HG03097 (cell line): ENCODE results near the gene SSR4.

Experiments used
- ATAC-seq: cut with Tn5 transposase; IDR thresholded peaks from one replicate; pipeline ENCODE4 v1.9.1; 2021; ENCODE audit not compliant: unreplicated experiment, low FRiP score

The SSR4 gene

DNA sequence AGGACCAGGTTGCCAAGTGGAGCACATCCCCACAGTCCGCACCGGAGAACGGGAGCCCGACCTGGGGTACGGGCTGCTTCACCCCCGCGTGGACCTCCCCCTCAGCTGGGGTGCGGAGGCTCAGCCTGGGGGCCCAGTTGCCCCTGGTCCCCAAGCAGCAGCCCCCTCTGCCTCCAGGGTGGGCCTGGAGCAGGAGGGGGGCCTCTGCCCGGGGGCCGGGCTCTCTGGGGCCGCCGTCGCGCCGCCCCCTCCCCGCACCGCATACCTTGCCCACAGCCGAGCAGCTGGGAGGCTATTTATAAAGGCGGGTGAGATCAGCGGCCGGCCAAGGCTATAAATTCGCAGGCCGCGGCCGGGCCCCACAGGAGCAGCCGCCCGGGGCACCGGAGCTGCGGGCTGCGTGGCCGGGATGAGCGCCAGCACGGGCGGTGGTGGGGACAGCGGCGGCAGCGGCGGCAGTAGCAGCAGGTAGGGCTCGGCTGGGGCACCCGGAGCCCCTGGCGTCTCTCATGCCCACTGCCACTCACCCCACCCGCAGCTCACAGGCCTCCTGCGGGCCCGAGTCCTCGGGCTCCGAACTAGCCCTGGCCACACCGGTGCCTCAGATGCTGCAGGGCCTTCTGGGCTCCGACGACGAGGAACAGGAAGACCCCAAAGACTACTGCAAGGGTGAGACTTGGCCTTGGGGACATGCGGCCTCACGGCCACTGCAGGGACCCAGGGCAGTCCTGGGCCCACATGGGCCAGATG lies 13.6 kb upstream of the SSR4 start, which contains the start of gene SRPK3:
Gene SRPK3, plus strand, starts transcription at position 364 of the 750 bp plus-strand sequence. Its CDS starts 46 bp downstream, at position 410.
- ATAC-seq: no peak

DNA sequence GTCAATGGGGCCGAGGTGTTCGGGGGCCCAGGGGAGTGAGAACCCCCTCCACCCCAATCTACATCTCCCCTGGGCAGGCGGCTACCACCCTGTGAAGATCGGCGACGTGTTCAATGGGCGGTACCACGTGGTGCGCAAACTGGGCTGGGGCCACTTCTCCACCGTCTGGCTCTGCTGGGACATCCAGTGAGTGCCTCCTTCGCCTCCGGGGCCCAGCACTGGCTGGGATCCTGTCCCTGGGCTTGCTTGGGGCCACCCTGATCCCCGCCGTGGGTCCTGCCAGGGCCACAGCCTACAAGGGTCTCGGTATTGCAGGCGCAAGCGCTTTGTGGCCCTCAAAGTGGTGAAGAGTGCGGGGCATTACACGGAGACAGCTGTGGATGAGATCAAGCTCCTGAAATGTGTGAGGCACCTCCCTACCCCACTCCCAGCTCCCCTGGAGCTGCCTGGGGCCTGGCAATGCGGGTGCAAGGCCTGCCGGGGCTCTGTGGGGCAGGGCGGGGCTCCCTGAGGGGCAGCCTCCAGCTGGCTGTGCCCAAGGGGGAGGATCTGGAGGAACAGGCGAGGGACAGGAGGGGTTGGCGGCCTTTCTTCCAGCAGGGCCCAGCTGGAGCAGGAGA lies 12.9 kb upstream of the SSR4 start:
- no peak for ATAC-seq

DNA sequence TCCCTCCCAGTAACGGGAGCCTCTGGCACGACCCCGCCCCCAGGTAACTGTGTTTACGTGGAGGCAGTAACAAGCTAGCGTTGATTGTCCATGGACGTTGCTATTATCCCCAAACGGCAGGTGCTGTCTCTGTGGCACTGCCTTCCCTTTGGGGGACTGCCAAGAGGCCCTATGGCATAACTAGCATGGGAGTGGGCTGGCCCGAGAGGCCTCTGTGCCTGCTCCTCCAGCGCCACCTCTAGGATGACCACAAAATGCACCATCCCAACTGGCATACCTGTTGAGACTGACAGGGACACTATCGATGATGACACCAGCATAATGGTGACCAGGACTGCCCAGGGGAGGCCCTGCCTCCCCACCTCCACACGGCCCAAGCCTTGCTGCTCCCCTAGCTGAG lies 12.2 kb upstream of the SSR4 start:
- ATAC-seq: no peak

DNA sequence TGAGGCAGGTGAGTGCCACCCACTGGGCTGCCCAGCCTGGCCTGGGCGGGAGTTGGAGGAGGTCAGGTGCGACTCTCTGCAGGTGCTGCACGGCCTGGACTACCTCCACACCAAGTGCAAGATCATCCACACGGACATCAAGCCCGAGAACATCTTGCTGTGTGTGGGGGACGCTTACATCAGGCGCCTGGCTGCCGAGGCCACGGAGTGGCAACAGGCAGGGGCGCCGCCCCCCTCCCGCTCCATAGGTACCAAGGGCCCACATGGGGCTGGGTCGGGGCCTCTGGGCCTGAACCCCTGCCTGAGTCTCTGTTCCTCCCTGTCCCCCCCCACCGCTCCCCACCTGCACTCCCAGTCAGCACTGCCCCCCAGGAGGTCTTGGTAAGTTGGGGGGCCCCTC lies 11.6 kb upstream of the SSR4 start:
- no peak for ATAC-seq

DNA sequence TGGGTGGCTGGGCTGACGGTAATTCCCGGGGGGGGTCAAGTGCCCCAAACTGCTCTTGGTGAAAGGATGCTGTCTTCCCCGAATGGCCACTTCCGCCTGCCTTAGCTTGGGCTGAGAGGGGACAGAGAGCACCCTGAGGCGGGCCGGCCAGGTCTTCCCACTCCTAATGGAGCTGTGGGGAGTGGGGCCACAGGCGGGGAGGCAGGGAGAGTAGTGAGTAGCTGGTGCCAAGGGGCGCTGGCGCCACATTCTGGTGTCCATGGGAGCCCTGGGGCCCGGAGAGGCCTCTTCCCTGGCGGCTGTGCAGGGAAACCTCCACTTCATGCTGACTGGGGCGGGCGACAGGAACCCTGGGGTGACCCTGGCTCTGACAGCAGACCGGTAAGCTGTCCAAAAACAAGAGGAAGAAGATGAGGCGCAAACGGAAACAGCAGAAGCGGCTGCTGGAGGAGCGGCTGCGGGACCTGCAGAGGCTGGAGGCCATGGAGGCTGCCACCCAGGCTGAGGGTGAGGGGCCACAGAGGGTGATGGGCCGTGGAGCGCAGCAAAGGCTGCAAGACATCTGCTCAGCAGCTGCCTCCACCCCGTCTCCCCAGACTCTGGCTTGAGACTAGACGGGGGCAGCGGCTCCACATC lies 11.0 kb upstream of the SSR4 start:
- no peak for ATAC-seq

DNA sequence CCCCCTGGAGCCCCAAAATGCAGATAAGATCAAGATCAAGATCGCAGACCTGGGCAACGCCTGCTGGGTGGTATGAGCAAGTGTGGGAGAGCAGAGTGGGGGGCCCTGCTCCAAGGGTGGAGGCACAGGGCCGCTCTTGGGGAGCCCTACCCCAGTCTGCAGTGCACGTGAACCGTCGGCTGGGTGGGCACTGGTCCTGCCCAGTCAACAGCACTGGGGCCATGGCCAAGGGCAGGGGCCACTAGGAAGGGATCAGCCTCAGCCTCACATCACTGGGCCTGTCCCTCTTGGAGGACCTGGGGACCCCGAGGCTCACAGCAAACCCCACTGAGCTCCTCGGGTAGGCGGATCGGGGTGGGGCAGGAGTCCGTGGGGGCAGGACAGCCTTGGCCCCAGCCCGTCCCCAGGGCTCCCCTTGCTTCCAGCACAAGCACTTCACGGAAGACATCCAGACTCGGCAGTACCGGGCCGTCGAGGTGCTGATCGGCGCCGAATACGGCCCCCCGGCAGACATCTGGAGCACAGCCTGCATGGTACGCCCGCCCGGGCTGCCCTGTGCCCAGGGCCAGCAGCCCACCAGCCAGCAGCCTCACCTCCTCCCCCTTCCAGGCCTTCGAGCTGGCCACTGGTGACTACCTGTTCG lies 10.0 kb upstream of the SSR4 start:
- no peak for ATAC-seq

DNA sequence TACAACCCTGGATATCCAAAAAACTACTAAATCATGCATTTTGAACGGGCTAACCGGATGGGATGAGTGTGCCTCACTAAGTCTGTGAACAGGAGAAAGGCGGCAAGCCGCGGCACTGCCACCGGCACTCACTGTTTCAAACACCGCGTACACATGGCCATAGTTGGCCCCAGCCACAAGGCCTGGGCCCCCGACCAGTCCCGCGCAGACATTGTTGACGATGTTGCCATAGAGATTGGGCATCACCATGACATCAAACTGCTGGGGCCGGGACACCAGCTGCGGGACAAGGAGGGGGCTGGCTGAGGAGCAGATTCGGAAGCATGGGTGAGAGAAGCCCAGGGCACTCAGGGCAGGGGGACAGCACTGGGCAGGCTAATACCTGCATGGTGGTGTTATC lies 7.8 kb upstream of the SSR4 start:
- ATAC-seq: no peak

DNA sequence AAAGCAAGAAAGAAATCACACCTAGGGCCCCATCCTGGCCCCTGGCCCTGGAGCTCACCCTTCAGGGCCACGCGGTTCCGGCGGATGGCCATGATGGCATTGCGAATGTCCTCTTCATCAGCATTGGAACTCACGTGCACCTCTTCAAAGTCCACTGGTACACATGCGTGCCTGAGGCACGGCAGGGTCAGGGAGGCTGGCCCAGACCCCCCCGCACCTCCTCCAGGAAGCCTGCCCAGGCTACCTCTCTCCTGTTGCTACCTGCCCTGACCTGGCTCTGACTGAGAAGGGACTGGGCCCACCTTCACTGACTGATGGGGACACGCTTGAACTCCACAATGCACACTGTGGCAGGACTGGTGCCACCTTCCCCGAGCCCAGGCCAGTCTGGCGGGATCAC lies 4.8 kb upstream of the SSR4 start:
- no peak for ATAC-seq

DNA sequence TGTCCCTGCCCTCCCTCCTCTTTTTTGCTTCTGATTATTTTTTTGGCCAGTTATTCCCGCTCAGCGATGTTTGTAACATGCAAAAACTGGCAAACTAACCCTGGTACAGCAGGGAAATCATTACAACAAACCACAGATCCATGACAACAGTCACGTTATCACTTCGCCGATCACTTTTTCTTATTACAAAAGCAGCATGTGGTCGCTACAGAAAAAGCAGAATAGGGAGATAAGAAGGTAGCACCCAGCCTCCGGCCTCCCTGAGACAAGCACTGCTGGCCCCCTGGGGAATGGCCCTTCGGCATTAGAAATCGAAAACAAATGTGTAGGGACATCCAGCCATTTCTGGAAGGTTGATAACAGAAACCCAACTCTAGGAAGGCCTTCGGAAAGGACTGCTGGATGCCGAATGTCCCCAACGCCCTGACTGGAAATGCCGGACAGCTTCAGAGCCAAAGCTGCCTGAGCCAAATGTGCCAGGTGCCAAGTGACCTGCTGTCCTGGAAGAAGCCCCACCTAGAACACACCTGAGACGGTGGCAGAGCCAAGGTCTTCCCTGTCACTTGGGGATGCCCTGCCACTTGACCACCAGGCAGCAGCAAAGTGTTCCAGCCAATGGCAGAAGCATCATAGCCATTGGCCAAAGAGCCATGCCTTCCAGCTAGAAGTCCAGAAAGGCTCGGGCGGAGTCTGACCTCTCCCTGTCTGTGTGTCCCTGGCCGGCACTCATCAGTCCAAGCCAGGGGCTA lies 3.2 kb upstream of the SSR4 start:
- no peak for ATAC-seq

DNA sequence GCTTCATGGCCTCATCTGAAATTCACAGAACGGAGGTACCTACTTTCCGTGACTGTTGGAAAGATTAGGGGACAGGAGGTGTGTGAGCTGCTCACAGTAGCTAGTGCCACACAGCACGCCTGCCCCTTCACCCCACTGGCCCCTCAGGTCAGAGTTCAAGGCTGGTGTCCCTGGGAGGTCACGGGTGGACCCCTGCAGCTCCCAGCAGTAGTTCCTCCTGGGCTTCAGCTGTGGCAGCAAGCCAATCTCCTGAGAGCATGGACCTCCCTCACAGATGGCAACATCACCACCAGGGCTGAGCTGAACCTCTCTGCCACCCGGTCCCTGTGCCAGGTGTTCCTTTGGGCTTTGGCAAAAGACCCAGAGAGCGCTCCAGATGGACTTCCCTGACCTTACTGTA lies 2.1 kb upstream of the SSR4 start:
- no peak for ATAC-seq

DNA sequence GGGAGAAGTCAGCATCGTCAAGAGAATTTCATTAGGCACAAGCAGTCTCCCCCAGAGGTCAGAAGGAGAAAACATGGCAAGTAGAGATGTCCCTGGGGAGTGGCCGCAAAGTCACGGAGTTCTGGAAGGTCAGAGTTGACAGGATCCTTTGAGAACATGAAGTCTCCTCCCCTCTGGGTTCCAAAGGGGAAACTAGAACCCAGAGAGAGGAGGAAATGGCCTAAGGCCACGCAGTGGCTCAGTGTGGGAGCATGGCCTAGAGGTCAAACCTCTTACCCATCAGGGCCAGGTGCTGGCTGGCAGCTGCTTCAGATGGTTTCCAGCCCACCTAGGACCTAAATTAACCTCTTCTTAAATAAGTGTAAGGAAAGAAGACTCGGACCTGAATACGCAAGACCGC lies 1.2 kb upstream of the SSR4 start:
- no peak for ATAC-seq

DNA sequence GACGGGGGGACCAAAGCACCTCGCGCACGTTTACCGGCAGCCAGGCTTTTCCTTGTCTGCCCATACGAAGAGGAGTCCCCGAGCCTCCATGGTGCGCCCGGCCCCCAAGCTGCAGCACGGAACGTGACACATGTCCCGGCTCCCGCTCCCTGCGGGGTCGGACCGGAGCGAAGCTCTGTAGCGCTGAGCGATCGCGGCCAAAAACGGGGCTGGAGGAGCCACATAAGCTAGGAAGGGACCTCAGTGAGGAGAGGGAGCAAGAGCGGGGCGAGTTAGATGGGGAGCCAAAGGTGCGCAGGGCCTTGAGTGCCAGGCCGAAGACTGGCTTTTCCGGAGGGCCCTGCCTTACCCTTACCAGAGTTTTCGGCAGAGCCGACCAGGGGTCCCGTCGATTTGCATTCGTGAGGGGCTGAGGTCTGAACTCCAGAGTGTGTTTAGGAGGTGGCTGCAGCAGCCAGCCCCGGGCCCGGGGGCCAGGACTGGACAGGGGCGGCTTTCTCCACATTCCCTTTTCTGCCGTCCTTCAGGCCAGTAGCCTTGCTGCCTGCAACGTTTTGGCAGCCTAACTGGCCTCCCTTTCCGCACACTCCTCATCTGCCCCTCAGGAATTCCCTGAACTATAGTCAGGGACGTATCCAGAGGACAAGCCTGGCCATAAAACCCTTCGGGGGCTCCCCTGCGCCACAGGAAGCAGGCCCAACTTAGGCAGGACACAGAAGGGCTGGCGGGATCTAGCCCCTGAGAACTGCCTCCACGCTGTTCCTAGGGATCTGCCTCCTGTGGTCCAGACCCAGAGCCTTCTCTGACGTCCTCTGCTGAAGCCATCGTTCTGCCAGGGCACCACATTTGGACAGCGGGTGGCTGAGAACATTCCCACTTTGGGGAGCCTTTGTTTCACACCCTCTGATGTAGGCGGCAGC lies 689 bp downstream of the SSR4 start:
- ATAC-seq: no peak

DNA sequence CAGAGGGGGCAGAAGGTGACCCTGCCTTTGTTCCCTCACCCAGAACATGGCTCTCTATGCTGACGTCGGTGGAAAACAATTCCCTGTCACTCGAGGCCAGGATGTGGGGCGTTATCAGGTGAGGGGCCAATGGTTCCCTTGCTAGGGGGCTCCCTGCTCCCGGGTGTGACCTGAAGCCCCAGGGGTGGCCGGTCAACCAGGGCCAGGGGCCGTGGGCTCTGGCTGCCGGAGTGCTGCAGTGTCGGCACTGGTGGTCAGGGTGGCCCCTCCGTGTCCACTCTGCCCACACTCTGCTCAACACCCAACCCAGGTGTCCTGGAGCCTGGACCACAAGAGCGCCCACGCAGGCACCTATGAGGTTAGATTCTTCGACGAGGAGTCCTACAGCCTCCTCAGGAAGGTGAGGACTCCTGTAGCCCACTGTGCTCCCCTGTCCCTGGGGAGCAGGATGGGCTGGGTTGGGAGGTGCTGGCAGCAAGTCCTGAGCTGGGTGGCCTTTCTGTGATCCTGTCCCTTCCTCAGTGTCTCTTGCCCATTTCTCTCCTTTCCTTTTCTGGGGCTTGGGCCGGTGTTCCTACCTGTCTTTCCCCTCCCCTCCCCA lies 3.0 kb downstream of the SSR4 start:
- ATAC-seq: no peak

DNA sequence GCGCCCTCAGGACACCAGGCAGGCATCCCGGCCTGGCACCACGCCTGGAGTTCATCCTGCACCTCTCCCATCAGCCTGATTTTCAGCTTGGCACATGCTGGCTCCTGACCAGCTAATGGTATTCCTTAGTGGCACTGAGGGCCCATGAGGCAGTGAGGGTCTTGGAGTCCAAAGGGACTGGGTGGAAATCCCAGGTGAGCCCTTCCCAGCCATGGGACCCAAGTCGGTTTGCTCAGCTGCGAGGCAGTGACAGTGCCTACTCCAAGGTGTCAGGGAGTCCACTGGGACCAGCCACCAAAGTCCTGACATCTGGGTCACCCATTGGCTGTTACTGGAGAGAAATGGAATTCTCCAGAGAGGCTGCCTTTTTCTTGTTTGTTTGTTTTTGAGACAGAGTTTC lies 4.9 kb downstream of the SSR4 start:
- no peak for ATAC-seq

DNA sequence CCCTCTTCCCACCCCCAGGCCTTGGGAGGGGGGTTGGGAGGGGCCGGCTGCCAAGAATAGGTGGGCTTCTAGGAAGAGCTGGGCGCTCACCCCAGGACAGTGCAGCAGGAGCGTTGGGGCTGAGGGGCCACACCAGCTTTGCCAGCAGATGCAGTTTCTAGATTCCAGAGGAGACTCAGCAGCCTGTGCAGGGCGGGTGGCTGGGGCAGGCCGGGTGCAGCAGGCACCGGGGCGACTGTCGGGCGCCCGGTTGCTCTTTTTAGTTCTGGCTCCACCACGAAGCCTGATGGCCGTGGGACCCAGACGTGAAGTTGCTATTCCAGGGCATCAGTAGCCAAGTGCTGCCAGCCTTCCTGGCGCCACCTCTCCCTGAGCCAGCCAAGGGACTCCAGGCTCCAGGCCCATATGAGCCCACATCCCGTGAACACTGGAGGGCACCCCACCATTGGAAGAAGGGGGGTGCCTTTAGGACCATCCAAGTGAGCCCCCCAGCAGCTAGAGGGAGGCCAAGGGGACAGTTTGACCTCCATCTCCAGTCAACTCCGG lies 5.8 kb downstream of the SSR4 start:
- ATAC-seq: no peak

DNA sequence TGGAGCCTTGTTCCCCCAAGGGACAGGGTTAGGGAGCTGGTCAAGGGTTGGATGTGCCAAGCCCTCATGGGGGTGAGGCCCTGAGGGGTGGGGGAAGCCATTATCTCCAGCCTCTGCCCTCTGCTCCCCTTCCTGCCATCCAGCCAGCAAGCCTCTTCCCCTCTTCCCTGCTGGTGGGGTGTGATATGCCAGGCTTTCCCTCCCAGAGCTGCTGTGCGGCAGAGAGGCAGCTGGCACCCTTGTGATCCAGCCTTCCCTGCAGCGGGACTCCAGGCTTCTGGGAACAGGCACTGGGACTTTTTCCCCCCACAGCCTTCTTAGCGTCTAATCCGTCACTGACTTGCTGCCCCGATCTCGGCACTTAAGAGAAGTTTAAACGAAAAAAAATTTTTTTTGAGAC lies 6.3 kb downstream of the SSR4 start:
- no peak for ATAC-seq

DNA sequence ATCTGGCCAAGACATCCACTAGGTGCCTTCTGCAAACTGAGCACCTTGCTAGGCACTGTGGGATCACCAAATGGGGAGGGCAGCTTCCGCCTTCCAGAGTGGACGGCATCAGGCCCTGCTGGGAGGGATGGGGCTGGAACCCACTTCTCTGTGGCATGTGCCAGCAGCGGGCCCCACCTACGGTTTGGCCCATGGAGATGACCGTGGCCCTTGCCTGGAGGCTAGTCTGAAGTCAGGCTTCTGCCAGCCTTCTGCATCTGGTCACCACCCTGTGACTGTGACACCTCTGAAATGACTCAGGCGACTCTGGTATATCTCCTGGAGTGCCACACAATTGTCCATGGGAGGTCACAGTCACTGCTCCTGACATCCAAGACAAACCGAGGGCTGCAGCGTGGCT lies 7.2 kb downstream of the SSR4 start:
- no peak for ATAC-seq

DNA sequence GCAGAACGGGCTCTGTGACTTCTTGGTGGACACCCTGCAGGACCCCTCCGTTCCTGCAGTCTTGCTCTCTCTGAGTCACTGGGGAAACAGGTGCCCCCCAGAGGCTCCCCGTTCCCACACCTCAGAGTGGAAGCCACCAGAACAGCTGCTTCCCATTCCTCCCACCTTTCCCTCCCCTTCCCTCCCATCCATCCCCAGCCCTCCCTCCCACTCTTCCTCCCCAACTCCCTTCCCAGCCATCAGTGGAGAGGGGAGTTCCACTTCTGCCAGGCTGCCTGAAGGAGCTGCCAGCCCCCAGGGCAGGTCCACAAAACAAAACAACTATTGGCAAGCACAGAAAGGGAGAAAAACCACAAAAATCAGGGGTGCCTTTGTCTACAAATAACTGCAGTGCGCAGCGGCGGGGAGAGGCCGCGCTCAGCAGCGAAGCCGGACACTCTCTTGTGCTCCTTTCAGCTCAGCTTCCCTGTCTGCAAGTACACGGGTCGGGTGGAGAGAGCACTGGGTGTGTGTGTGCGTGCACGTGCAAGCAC lies 8.1 kb downstream of the SSR4 start:
- no peak for ATAC-seq
